NCI-H187 (cell line): ENCODE data around the gene SLAMF7.

Experiments used
- DNase-seq, 2 experiments: peaks; one replicate each; lab custom pipeline; 2025; lab: John Stamatoyannopoulos, UW

SLAMF7 gene

DNA sequence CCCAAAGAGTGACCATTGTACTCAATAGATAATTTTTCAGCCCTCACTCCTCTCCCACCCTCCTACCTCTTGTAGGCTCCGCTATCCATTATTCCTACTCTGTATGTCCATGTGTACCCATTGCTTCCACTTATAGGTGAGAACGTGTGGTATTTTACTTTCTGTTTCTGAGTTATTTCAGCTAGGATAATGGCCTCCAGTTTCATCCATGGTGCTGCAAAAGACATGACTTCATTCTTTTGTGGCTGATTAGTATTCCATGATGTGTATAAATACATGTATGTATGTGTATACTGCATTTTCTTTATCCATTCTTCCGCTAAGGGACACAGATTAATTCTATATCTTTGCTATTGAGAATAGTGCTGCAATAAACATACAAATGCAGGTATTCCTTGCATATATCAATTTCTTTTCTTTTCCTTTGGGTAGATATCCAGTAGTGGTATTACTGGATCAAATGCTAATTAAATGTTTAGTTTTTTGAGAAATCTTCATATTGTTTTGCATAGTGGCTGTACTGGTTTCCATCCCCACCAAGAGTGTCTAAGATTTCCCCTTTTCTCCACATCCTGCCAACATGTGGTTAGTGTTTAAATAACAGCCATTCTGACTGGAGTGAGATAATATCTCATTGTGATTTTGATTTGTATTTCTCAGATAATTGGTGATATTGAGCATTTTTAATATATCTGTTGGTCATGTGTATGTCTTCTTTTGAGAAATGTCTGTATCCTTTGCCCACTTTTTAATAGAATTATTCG is 61.8 kb downstream of the SLAMF7 start:
- DNase-seq, result no peak

DNA sequence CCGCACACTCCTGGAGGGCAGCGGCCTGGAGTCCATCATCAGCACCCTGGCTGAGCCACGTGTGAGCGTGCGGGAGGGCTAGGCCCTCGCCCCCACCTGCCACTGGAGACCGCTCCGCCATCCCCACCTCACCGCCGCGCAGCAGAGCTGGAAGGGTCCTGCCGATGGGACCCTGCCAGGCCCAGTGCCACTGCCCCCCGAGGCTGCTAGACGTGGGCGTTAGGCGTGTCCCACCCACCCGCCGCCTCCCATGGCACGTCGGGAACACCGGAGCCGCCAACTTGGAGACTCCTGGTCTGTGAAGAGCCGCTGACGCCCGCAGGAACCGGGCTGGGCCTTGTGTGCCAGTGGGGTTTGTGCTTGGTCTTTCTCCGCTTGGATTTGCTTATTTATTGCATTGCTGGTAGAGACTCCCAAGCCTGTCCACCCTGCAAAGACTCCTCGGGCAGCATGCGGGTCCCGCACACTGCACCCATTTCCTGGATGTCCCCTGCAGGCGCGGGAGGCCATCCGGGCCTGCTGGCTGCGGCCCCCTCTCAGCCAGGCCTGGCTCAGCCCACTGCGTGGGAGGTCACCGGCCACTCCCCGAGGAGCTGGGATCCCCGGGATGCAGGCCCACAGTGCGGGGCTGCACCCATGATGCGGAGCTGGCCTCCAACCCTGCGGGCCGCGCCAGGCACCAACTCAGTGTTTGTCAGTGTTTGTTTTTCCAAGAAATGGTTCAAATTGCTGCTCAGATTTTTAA is 63.0 kb downstream of the SLAMF7 start:
- DNase-seq, result no peak
